HG02588 (cell line): Measurements from ENCODE around the gene ANXA3.
"Not testable (repeated sequence)": the region's sequence is repeated elsewhere in the genome, so short reads cannot be mapped to it uniquely, and the experiment has no call there.

Experiments
- ATAC-seq: cut with Tn5 transposase; IDR thresholded peaks from one replicate; pipeline ENCODE4 v1.9.1; 2021; ENCODE audit warnings: mild to moderate bottlenecking, moderate library complexity; ENCODE audit not compliant: unreplicated experiment

The ANXA3 gene

GRCh38 chr4:78542373-78542772 is 9.2 kb upstream of the ANXA3 start:
- ATAC-seq, result no peak

- no peak for ATAC-seq
These were observed 8.0 kb upstream of the ANXA3 start for GRCh38 chr4:78543424-78544125.

- no peak for ATAC-seq
These were observed 6.9 kb upstream of the ANXA3 start for GRCh38 chr4:78544678-78545077.

GRCh38 chr4:78545275-78546246 is 6.0 kb upstream of the ANXA3 start:
- no peak for ATAC-seq

GRCh38 chr4:78547899-78548298 is 3.7 kb upstream of the ANXA3 start:
- not testable (repeated sequence) for ATAC-seq

- not testable (repeated sequence) for ATAC-seq
These were observed 2.7 kb upstream of the ANXA3 start for GRCh38 chr4:78548889-78549288.

GRCh38 chr4:78552389-78553042 is 946 bp downstream of the ANXA3 start:
- ATAC-seq, result no peak

- no peak for ATAC-seq
These were observed 1.4 kb downstream of the ANXA3 start for GRCh38 chr4:78553043-78553396.

- ATAC-seq, result no peak
These were observed 2.0 kb downstream of the ANXA3 start for GRCh38 chr4:78553529-78554060.

GRCh38 chr4:78556665-78557064 is 5.1 kb downstream of the ANXA3 start:
- ATAC-seq, result no peak

- no peak for ATAC-seq
These were observed 6.3 kb downstream of the ANXA3 start for GRCh38 chr4:78557841-78558240.

GRCh38 chr4:78558410-78558809 is 6.8 kb downstream of the ANXA3 start:
- no peak for ATAC-seq

- no peak for ATAC-seq
These were observed 8.9 kb downstream of the ANXA3 start for GRCh38 chr4:78560296-78560963.

GRCh38 chr4:78561677-78562076 is 10.1 kb downstream of the ANXA3 start:
- no peak for ATAC-seq

- ATAC-seq, result no peak
These were observed 11.1 kb downstream of the ANXA3 start for GRCh38 chr4:78562687-78563086.

GRCh38 chr4:78565971-78566372 is 14.4 kb downstream of the ANXA3 start:
- ATAC-seq, result no peak

GRCh38 chr4:78566834-78567499 is 15.4 kb downstream of the ANXA3 start:
- peak; percentile 89 for ATAC-seq

GRCh38 chr4:78567500-78568060 is 16.0 kb downstream of the ANXA3 start:
- peak; percentile 1 for ATAC-seq

- peak; percentile 64 for ATAC-seq
These were observed 17.2 kb downstream of the ANXA3 start for GRCh38 chr4:78568640-78569305.
